NCI-H2029 (cell line): ENCODE measurements around the gene SLTM.
"Not testable (repeated sequence)": the region's sequence is repeated elsewhere in the genome, so short reads cannot be mapped to it uniquely, and the experiment has no call there.

ENCODE experiments used
- DNase-seq: peaks from one replicate; lab custom pipeline; 2025; lab: John Stamatoyannopoulos, UW

The SLTM gene

DNA sequence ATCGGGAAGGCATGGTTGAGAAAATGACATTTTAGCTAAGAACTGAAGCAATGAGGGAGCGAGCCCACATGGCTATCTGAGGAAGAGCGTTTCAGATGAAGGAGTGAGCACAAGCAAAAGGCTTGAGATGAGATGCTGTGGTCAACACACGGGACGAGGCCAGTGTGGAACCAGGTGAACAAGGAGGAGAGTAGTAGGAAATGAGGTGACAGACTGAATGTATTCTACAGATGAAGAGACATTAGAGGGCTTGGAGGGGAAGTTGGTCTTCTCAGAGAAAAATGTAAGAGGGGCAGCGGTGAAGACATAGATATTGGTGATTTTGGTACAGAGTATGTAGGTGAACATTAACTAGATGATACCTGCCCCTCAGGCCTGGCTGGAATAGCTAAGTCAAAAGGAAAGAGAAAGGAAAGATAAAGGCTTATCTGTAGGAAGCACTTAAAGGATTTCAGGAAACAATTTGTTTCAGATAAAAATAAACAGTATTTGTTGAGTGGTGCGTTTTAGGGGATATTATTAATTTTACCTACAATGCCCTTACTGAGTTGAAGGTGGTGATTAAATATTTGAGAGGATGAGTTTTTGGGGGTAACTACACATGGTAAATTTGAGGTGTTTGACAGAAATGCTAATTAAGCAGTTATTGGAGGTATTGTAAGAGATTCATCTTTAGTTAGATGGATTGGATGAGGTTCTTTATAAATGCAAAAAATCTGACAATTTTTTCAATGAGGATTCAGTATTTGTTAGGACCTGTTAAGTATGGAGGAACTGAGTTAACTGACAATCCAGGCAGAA, 57.0 kb downstream of the SLTM start:
- no peak for DNase-seq

DNA sequence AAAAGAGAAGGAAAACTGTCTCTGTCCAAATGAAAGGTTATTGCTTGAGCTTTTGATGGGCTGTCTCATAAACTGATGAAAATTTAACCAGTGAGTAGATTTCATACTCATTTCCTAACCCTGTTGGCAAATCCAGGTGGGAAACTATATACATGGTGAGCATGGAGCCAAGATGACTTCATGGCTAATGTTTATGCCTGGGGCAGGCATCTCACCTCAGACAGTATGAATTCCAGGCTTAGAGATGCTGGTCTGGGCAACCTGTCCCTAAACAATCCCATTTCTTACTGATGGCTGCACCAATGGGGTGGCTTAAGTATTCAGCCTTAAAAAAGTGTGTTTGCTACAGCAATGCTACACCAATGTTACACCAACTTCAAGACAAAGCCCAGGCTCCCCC, 58.1 kb downstream of the SLTM start:
- DNase-seq: no peak

- no peak for DNase-seq
Observed at GRCh38 chr15:58873267-58873666, 60.2 kb downstream of the SLTM start.

GRCh38 chr15:58870451-58870850, 63.0 kb downstream of the SLTM start:
- DNase-seq: no peak

DNA sequence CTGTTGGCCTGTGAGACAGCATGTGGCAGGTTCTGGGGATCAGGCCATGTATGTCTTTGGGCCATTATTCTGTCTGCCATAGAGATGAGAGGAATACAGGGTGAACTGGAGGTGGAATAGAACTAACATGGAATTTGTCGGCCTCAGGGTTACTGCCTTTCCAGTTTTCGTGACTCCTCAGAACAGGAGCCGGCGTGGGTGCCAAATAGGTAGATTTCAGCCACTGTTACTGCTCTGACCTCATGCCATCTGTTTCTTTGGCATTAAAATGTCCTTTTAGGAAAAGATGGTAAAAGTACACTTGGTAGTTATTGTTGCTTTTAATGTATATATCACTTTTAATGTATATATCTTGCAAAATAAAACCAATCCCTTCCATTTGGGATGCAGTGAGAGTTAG, 65.6 kb downstream of the SLTM start:
- no peak for DNase-seq

DNA sequence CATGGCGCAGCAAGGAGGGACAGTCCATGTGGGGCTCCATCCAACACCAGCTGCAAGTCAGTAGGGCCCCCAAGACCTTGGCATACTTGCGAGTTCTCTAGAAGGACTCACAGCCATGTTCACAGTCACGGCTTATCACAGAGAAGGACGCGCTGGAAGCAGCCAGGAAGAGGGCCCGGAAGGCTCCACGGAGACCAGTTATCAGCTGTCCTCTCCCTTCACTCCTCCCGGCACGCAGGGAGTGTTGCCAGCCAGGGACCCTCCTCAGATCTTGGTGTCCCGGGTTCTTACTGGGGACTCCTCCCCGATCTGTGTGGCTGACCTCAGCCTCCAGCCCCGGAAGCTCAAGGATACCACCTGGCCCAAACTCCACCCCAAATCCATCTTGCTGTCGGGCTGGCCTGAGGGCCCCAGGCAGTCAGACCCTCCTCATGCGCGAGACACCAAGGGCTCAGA, 68.0 kb downstream of the SLTM start:
- no peak for DNase-seq

DNA sequence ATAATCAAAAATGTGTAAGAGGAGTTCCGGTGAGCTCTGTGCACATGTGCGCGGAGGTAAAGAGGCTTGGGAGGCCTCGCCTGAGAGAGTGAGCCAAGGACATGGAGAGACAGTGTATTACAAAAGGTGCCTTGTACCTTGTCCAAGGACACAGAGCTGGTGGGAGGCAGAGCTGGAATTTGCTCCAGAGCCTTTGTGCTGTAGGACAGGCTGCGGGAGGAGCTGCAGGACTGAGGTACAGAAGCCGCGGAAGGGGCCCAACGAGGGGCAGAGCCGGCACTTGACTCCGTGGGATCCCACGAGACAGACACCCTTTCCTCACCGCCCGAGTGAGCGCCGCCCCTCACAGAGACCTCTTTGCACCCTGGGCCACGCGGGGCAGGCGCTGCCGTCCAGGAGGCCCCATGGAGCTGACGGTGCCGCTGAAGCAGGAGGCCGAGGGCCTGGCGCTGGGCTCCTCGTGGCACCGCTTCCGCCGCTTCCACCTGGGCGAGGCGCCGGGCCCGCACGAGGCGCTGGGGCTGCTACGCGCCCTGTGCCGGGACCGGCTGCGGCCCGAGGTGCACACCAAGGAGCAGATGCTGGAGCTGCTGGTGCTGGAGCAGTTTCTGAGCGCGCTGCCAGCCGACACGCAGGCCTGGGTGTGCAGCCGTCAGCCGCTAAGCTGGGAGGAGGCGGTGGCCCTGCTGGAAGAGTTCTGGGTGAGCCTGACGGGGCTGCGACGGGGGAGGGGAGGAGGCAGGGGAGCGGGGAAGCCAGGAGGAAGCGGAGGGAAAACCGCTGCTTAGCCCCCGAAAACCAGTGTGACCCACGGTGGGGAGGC, 68.7 kb downstream of the SLTM start:
- DNase-seq: peak; percentile 19

DNA sequence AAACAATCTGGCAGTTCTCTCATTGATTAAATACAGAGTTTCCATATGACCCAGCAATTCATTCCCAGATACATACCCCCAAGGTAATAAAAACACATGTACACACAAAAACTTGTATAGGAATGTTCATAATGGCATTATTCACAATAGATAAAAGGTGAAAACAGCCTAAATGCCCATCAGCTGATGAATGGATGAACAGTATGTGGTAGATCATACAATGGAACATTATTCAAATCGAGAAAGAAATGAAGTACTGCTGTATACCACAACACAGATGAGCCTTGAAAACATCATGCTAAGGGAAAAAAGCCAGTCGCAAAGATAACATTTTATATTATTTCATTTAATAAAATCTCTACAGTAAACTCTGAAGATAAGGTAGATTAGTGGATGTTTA, 71.2 kb downstream of the SLTM start:
- DNase-seq: no peak

DNA sequence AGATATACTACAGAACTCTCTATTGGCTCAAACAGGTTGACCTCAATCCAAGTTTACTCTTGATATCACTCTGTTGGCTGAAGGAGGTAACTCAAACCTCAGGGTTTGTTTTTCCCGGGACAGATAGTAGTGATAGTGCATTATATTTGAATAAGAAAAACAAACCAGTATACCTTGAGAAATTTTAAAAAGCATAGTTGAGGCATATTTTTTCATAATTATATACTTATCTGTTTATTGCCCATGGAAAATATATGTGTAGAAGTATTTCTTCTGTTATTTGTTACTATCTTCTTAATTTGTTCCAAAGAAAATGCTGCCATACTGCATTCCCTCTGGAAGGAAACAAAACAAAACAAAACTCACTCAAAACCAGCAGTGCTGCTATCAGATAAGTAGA, 76.9 kb downstream of the SLTM start:
- DNase-seq: not testable (repeated sequence)

GRCh38 chr15:58856086-58856485, 77.4 kb downstream of the SLTM start:
- DNase-seq: no peak

DNA sequence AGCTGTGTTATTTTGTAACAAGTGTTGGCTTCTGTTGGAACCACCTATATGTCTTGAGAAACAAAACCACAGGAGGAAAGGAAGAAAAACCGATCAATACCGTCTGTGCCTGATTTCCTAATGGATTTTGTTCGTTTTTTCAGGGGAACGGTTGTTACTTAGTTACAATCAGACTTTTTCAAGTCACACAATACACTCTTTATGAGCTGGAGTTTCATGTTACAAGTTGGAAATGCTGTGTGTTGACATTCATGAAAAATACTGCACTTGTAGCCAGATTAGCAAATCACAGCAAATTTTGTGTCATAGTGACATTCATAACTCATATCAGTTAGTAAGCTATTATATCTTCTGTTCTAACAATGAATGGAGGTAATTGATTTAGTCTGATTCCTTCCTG, 78.9 kb downstream of the SLTM start:
- no peak for DNase-seq

DNA sequence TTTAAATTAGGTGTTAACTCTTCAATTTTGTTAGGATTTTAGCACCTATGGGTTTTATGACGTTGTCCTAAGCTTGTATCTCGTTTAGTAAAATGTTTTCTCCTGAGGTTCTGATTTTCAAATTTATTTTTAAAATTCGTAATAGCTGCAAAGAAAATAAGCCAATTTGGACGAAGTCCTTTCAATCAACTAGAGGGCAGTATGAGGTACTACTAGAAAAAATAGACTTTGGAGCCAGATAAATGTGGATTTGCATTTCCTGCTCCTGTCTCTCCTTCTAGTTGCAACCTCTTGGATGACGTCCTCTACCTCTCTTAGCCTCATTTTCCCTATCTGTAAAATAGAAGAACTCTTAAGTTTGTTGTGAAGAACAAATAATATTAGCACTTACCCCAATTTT, 81.1 kb downstream of the SLTM start:
- DNase-seq: no peak

- not testable (repeated sequence) for DNase-seq
Observed at GRCh38 chr15:58851205-58851604, 82.3 kb downstream of the SLTM start.

DNA sequence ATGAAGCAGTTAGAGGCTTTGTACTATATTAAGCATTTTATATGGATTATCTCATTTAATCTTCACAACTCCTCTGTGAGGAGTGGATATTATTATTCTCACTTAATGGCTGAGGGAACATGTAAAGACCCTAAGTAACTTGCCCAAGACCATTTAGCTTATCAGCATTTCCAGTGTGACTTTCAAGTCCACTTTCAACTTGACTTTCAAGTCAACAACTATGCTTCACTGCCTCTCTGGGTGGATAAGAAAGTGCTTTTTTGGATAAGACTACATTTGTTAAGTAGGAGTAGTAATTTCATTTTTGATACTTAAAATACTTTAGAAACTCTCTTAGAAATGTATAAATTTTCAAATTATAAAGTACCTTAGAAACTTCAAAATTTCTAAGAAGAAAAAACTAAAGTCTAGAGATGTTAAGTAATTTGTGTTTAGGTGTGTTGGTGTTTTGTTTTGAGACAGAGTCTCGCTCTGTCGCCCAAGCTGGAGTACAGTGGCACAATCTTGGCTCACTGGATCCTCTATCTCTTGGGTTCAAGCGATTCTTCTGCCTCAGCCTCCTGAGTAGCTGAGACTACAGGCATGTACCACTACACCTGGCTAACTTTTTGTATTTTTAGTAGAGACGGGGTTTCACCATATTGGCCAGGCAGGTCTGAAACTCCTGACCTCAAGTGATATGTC, 90.6 kb downstream of the SLTM start:
- no peak for DNase-seq

GRCh38 chr15:58840048-58840447, 93.4 kb downstream of the SLTM start:
- DNase-seq: no peak

DNA sequence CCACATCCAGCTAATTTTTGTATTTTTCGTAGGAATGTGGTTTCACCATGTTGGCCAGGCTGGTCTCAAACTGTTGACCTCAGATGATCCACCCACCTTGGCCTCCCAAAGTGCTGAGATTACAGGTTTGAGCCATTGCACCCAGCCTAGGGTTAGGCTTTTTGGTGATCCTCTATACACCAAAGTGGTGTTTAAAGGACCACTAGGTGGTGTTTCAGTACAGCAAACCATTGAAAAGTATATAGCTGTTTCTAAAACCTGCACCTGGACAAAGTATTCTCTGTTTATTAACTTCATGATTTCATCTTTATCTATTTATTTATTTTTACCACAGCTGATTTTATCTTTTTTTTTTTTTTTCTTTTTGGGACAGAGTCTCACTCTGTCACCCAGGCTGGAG, 94.0 kb downstream of the SLTM start:
- no peak for DNase-seq

- not testable (repeated sequence) for DNase-seq
Observed at GRCh38 chr15:58833681-58834426, 99.6 kb downstream of the SLTM start.

DNA sequence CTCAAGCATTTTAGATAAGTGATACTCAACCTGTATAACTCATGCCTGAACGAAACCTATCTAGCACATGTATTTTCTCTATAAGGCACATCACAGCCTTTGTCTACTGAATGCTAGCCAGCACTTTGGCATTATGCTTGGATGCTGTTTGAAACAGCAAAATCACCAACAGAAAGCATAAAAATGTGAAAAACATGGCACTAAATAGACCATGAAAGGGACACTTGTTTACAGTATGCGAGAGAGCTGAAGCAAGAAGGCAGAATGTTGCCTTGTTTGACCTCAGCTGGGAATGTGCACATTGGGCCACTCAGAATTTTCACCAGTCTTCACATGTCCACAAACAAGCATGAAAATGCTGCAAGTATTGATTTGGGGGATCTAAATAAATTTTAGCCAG, 102.9 kb downstream of the SLTM start:
- DNase-seq: no peak
